GM18951 (cell line): Measurements from ENCODE around the gene ZBTB11.
"Not testable (repeated sequence)": the region's sequence is repeated elsewhere in the genome, so short reads cannot be mapped to it uniquely, and the experiment has no call there.

Source experiments
- POLR2A ChIP-seq: IDR thresholded peaks from 4 replicates; pipeline ENCODE4 v1.6.1; 2011; ENCODE audit warnings: mild to moderate bottlenecking; ENCODE audit not compliant: insufficient read length, insufficient read depth; ENCODE audit errors: extremely low read depth
- in situ Hi-C: fragments of 300-500 bp; cut with MboI; formaldehyde crosslinking; loops from one replicate; pipeline ENCODE4 v1.12.0; 2022; ENCODE audit warnings: low sequenced_read_pairs, mixed read lengths, inconsistent platforms; ENCODE audit not compliant: unreplicated experiment

Gene ZBTB11

DNA sequence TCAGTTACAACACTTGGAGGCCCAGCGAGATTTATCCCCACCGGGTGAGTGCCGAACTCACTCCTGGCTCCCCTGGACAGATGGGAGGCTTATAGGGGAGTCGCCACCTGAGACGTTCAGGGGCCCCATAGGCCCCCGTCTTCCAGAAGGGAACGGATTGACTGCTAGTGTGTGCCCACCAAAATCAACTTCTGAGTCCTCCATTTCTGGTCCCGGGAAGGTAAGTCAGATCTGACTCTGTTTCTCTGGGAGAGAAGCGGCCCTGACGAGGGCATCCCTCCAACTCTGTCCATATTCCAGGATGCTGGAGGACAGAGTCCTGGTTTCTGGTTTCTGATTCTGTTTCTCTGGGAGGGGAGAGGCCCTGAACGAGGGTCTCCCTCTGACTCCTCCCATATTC, 44.3 kb downstream of the ZBTB11 start:
- in situ Hi-C loops = no loop called here
- TF ChIP-seq POLR2A = no peak

DNA sequence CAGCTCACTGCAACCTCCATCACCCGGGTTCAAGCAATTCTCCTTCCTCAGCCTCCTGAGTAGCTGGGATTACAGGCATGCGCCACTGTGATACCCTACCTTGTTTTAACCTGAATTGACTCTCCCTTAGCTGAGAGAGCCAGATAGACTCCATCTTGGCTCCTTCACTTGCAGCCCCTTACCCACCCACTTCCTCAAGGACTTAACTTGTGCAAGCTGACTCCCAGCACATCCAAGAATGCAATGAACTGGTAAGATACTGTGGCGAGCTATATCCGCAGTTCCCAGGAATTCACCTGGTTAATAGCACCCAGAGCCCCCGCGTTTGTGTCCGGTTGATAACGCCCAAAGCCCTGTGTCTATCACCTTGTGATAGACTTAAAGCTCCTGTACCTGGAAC, 45.0 kb downstream of the ZBTB11 start:
- in situ Hi-C loops = not testable (repeated sequence)

DNA sequence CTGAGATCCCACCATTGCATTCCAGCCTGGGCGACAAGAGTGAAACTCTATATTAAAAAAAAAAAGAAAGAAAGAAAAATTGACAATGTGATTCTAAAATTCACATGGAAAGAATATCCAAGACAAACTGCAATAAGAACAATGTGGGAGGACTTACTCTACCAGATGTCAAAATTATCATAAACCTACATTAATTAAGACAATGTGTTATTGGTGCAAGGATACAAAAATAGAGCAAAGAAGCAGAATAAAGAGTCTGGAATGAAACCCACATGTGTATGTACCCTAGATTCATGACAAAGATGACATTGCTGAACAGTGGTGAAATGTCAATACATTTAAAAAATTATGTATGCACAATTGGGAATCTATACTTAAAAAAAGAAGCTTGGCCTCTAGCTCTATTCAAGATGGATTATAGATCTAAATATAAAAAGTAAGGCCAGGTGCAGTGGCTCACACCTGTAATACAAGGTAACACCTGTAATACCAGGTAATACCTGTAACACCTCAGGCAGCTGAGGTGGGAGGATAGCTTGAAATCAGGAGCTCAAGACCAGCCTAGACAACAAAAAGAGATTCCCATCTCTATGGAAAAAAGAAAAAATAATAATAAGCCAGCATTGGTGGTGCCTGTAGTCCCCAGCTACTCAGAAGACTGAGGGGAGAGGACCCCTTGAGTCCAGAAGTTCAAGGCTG, 45.7 kb downstream of the ZBTB11 start:
- no peak for TF ChIP-seq POLR2A
- in situ Hi-C loops = no loop called here

DNA sequence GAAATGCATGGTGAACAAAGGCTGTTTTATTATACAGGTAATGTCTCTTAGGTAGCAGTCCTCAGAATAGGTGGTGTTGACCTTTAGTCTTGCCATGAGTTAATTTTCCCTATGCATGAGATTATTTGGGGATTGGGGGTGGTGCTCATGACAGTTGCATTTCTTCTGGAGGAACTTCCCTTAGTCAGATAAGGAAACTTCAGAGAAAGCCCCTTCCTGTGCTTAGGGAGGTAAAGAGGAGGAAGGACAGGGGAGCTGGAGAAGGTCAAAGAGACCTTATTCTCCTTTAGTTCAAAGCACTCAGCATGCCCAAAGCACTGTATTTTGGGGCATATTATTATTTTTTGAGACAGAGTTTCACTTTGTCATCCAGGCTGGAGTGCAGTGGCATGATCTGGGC, 47.7 kb downstream of the ZBTB11 start:
- TF ChIP-seq POLR2A = no peak
- in situ Hi-C loops = no loop called here

DNA sequence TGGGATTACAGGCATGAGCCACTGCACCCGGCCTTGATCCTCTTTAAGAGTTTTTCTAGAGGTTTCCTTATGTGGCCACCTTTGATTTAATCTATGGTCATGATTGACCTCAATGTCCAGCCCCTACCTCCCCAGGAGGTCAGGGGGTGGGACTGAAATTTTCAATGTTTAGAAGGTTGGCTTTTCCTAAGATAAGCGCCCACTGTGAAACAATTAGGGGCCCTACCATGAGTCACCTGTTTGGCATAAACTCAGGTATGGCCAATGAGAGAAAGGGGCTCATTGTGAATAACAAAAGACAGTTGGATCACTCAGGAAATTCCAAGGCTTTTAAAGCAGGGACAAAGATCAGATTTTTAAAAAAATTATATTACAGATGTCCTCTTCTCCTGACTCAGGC, 51.1 kb downstream of the ZBTB11 start:
- TF ChIP-seq POLR2A = no peak
- in situ Hi-C loops = no loop called here

DNA sequence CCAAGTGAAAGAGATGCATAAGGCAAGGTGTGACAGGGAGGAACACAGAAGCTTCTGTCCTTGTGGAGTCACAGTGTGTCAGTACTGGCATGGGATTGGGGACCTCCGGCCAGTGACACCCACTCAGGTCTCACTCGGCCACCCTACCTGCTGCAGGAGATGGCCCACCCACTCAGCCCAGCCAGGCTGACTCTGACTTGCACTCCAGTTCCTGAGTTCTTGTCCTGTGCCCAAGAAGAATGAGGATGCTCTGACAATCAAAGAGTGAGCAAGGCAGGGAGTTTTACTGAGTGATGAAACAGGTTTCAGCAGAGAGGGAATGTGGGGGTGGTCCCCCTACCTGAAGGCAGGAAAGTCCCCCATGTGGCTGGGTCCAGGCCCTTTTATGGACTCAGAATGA, 52.1 kb downstream of the ZBTB11 start:
- in situ Hi-C loops = no loop called here
- no peak for TF ChIP-seq POLR2A

DNA sequence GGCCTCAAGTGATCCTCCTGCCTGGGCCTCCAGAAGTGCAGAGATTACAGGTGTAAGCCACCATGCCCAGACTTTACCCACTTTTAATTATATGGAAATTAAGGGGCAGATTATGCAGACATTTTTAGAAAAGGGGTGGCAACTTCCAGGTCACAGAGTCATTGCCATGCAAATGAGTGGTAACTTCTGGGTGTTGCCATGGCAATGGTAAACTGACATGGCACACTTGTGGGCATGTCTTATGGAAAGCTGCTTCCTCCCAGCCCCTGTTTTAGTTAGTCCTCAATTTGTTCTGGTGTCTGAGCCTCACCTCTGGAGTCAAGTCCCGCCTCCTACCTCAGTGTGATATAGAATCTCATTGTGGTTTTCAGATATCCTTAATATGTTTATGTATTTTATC, 53.3 kb downstream of the ZBTB11 start:
- in situ Hi-C loops = no loop called here
- no peak for TF ChIP-seq POLR2A

DNA sequence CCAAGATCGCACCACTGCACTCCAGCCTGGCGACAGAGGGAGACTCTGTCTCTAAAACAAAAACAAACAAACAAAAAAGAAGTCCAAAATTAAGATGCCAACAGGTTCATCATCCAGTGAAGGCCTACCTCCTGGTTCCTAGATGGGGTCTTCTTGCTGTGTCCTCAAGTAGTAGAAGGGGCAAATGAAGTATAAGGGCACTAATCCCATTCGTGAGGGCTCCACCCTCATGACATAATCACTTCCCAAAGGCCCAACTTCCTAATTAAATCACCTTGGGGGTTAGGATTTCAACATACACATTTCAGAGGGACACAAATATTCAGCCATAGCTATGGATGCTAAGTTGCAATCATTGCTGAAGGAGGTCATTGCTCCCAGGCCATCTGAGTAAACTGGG, 57.2 kb downstream of the ZBTB11 start:
- in situ Hi-C loops = no loop called here
- no peak for TF ChIP-seq POLR2A

DNA sequence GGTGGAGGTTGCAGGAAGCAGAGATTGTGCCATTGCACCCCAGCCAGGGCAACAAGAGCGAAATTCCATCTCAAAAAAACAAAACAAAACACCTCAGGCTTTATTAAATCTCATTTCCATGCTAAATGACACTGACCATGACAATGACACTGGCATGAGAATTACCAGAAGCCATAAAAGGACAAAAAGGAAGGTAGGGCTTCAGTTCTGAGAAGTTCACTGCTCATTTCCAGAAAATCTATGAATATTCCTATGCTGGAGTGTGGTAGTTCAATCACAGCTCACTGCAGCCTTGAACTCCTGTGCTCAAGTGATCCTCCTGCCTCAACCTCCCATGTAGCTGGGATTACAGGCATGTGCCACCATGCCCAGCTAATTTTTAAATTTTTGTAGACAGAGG, 58.2 kb downstream of the ZBTB11 start:
- in situ Hi-C loops = no loop called here
- no peak for TF ChIP-seq POLR2A

DNA sequence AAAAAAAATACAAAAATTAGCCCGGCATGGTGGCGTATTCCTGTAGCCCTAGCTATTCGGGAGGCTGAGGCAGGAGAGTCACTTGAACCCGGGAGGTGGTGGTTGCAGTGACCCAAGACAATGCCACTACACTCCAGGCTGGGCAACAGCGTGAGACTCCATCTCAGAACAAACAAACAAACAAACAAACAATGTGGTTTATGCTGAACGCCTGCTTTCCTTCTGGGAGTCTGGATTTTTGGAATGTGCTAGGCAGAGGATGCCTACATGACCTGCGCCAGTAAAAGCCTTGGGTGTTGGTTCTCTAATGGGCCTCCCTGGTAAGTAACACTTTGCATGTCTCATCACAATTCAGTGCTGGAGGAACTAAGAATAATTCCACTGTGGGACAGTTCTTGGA, 59.5 kb downstream of the ZBTB11 start:
- no peak for TF ChIP-seq POLR2A
- in situ Hi-C loops = no loop called here

DNA sequence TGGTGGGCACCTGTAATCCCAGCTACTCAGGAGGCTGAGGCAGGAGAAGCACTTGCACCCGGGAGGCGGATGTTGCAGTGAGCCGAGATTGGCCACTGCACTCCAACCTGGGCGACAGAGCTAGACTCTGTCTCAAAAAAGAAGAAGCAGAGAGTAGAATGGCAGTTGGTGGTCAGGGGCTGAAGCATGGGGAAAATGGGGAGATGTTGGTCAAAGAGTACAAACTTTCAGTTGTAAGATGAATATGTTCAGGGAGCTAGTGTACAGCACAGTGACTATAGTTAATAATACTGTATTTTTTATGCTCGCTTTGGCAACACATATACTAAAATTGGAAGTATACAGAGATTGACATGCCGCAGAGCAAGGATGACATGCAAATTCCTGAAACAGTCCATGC, 61.4 kb downstream of the ZBTB11 start:
- no peak for TF ChIP-seq POLR2A
- in situ Hi-C loops = no loop called here

DNA sequence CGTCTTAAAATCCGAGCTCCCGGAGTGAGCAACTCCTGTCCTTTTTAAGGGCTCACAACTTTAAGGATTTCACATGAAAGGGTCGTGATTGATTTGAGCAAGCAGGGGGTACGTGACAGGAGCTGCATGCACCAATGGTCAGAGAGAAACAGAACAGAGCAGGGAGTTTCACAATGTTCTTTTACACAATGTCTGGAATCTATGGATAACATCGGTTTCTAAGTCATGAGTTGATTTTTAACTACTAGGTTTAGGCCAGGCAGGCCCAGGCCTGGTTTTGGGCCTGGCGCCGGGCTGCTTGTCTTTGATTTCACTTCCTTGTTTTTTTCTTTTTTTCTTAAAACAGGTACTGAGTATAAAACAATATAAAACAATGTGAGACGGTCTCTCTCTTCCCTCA, 63.9 kb downstream of the ZBTB11 start:
- in situ Hi-C loops = not testable (repeated sequence)

DNA sequence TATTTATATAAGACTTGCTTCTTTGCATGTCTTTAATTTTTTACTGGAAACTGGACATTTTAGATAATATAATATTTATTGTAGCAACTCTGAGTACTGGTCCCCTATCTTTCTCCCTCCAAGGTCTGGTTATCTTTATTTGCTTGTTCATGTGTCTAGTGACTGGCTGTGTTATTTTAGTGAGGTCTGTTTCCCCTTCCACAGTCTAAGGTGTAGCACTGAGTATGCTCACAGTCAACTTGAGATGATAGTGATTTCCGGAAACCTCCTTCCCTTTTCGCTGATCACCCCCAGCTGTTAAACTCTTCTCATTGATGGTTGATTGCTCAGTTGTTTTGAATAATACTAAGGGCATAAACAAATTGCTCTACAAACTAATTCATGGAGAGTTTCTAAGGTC, 65.9 kb downstream of the ZBTB11 start:
- TF ChIP-seq POLR2A = no peak
- in situ Hi-C loops = no loop called here

DNA sequence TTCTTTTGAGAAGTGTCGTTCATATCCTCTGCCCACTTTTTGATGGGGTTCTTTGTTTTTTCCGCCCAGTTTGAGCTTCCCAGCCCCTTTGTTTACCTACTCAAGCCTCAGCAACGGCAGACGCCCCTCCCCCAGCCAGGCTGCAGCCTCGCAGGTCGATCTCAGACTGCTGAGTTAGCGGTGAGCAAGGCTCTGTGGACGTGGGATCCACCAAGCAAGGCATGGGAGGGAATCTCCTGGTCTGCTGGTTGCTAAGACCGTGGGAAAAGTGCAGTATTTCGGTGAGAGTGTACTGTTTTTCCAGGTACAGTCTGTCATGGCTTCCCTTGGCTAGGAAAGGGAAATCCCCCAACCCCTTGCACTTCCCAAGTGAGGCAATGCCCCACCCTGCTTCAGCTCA, 71.5 kb downstream of the ZBTB11 start:
- in situ Hi-C loops = not testable (repeated sequence)

DNA sequence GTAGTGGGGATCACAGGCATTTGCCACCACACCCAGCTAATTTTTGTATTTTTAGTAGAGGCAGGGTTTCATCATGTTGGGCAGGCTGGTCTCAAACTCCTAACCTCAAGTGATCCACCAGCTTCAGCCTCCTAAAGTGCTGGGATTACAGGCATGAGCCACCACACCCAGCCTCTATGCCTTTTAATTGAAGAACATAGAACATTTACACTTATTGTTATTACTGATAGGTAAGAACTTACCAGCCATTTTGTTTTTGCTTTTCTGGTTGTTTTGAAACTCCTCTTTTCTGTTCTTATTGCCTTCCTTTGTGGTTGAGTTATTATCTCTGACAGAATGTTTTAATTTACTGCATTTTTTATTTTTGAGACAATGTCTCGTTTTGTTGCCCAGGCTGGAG, 73.7 kb downstream of the ZBTB11 start:
- no peak for TF ChIP-seq POLR2A
- in situ Hi-C loops = no loop called here
